Activated CD8-positive, alpha-beta memory T cell treated with anti-CD3 and anti-CD28 coated beads for 1 hour (primary cell): Measurements from ENCODE around the gene RHCE.
A peak's percentile ranks its signal among the peaks of the same experiment; 100 is the strongest.
"Not testable (repeated sequence)": the region's sequence is repeated elsewhere in the genome, so short reads cannot be mapped to it uniquely, and the experiment has no call there.

Experiments
- DNase-seq, 2 donors: peaks; one replicate each; pipeline ENCODE4 v3.0.0-alpha.2; 2020; ENCODE audit warnings: low read depth in 1 of 2; ENCODE audit errors: extremely low read depth in 1 of 2

RHCE gene

GRCh38 chr1:25349606-25350005 lies 71.0 kb downstream of the RHCE start:
- no peak for DNase-seq

GRCh38 chr1:25347556-25347955 lies 73.1 kb downstream of the RHCE start:
- DNase-seq: no peak

- DNase-seq: no peak
These were observed 76.8 kb downstream of the RHCE start for GRCh38 chr1:25343872-25344271.

- DNase-seq: no peak
These were observed 77.8 kb downstream of the RHCE start for GRCh38 chr1:25342846-25343245.

- DNase-seq: no peak
These were observed 78.9 kb downstream of the RHCE start for GRCh38 chr1:25341746-25342145.

- no peak for DNase-seq
These were observed 81.6 kb downstream of the RHCE start for GRCh38 chr1:25338986-25339385.

GRCh38 chr1:25338188-25338981 lies 82.2 kb downstream of the RHCE start, which contains the start of gene TMEM50A:
Gene TMEM50A (plus strand): TSS chr1:25338334. CDS start chr1:25340487, 2,153 bp downstream.
- DNase-seq: peak; percentile 69 to 84

GRCh38 chr1:25337483-25338187 lies 83.0 kb downstream of the RHCE start:
- not testable (repeated sequence) for DNase-seq

- DNase-seq: not testable (repeated sequence)
These were observed 83.7 kb downstream of the RHCE start for GRCh38 chr1:25336922-25337354.

GRCh38 chr1:25329950-25330349 lies 90.7 kb downstream of the RHCE start:
- not testable (repeated sequence) for DNase-seq

- DNase-seq: not testable (repeated sequence)
These were observed 91.3 kb downstream of the RHCE start for GRCh38 chr1:25329336-25329735.

- not testable (repeated sequence) for DNase-seq
These were observed 91.8 kb downstream of the RHCE start for GRCh38 chr1:25328791-25329185.

GRCh38 chr1:25327864-25328790 lies 92.5 kb downstream of the RHCE start:
- DNase-seq: not testable (repeated sequence)

GRCh38 chr1:25324407-25324806 lies 96.2 kb downstream of the RHCE start:
- not testable (repeated sequence) for DNase-seq

- not testable (repeated sequence) for DNase-seq
These were observed 98.5 kb downstream of the RHCE start for GRCh38 chr1:25322127-25322526.

- DNase-seq: not testable (repeated sequence)
These were observed 100.2 kb downstream of the RHCE start for GRCh38 chr1:25320314-25320938.

GRCh38 chr1:25312806-25313470 lies 107.7 kb downstream of the RHCE start:
- not testable (repeated sequence) for DNase-seq
